Measurements from ENCODE around the gene PLEKHA7.

The PLEKHA7 gene

GRCh38 chr11:16832193-16832539 is 182.0 kb downstream of the PLEKHA7 start:
- no peaks in the 10 kb centered on the region for H3K36me3 ChIP-seq (ENCODE audit: control insufficient read depth, insufficient read depth, low read length)
- DNase-seq (ENCODE audit: extremely low read depth, insufficient read length): no peak
- H3K27me3 ChIP-seq (replicated peaks; ENCODE audit: control insufficient read depth, insufficient read depth, low read length): no peaks in the 10 kb centered on the region
- TF ChIP-seq, protein P1, sequence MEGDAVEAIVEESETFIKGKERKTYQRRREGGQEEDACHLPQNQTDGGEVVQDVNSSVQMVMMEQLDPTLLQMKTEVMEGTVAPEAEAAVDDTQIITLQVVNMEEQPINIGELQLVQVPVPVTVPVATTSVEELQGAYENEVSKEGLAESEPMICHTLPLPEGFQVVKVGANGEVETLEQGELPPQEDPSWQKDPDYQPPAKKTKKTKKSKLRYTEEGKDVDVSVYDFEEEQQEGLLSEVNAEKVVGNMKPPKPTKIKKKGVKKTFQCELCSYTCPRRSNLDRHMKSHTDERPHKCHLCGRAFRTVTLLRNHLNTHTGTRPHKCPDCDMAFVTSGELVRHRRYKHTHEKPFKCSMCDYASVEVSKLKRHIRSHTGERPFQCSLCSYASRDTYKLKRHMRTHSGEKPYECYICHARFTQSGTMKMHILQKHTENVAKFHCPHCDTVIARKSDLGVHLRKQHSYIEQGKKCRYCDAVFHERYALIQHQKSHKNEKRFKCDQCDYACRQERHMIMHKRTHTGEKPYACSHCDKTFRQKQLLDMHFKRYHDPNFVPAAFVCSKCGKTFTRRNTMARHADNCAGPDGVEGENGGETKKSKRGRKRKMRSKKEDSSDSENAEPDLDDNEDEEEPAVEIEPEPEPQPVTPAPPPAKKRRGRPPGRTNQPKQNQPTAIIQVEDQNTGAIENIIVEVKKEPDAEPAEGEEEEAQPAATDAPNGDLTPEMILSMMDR (IDR thresholded peaks at IDR 0.05; ENCODE audit: insufficient read depth, low read length, poor library complexity, severe bottlenecking): no peak
- H3K4me3 ChIP-seq (replicated peaks; ENCODE audit: low read depth, low read length): no peak overlapping the region

- Histone ChIP-seq H3K36me3 (ENCODE audit: control insufficient read depth, insufficient read depth, low read length) (no peaks in the 10 kb centered on the region), H3K27me3 (replicated peaks; ENCODE audit: control insufficient read depth, insufficient read depth, low read length) (no peaks in the 10 kb centered on the region), H3K4me3 (replicated peaks; ENCODE audit: low read depth, low read length) (no peak overlapping the region)
- TF ChIP-seq, protein P1 (IDR thresholded peaks at IDR 0.05; ENCODE audit: insufficient read depth, low read length, poor library complexity, severe bottlenecking): no peak
- no peak for DNase-seq (ENCODE audit: extremely low read depth, insufficient read length)
These were observed 182.7 kb downstream of the PLEKHA7 start for GRCh38 chr11:16831316-16832192.

DNA sequence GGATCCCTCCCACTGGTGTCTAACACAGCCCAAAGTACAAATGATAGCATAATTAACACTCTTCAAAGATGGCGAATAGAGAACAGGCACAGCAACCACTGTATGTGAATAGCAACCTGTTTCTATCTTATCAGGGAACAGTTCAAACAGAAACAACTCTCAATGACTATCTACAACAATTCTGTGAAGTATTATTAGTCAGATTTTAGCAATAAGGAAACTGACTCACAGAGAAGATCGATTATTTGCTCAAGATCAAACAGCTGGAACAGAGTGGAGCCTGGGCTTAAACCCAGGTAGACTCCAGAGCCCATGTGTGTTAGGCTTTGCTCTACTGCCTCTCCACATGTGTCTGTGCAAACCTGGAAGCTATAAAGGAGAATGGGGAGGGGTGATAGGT is 187.1 kb downstream of the PLEKHA7 start:
- no peaks in the 10 kb centered on the region for H3K27me3 ChIP-seq (replicated peaks; ENCODE audit: control insufficient read depth, insufficient read depth, low read length)
- no peak overlapping the region for H3K4me3 ChIP-seq (replicated peaks; ENCODE audit: low read depth, low read length)
- no peaks in the 10 kb centered on the region for H3K36me3 ChIP-seq (ENCODE audit: control insufficient read depth, insufficient read depth, low read length)
- TF ChIP-seq, protein P1 (IDR thresholded peaks at IDR 0.05; ENCODE audit: insufficient read depth, low read length, poor library complexity, severe bottlenecking): no peak
- no peak for DNase-seq (ENCODE audit: extremely low read depth, insufficient read length)

DNA sequence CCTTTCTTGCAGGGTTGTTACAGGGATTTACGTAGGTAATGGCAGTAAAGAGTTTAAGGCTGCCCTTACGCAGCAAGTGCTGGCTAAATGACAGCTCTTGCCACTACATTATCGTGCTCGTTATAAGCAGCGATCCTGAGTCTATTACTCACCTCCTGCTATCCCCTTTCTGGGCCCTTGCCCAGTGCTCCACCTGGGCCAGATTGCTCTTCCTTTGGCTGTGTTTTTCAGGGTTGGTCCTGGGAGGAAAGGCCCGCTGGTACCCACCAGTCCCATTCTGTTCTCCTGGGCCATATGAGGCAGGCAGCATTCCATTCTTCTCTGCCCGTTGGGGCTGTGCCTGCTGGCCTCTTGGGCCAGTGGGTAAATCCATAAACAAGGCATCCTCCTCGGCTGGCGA is 188.2 kb downstream of the PLEKHA7 start:
- Histone ChIP-seq H3K27me3 (replicated peaks; ENCODE audit: control insufficient read depth, insufficient read depth, low read length) (no peaks in the 10 kb centered on the region), H3K36me3 (ENCODE audit: control insufficient read depth, insufficient read depth, low read length) (no peaks in the 10 kb centered on the region), H3K4me3 (replicated peaks; ENCODE audit: low read depth, low read length) (no peak overlapping the region)
- DNase-seq (ENCODE audit: extremely low read depth, insufficient read length): no peak
- TF ChIP-seq, protein P1 (IDR thresholded peaks at IDR 0.05; ENCODE audit: insufficient read depth, low read length, poor library complexity, severe bottlenecking): no peak

DNA sequence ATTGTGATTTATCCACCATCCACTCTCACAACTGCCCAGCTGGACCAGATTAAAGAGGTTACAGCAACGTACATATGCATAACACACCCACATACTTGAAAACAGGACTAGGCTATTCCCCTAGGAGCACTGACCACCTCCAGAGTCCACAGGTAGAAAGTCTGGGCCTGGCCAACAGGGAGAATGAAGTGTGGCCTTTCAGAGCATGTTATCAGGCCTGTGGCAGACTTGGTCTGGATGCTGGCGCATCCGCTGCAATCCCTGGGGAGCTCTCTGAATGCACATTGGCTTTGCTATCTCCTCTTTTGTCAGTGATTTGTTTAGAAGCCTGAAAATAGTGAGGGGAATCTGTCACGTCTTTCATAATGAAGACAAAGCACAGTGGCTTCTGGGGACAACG is 189.1 kb downstream of the PLEKHA7 start:
- Histone ChIP-seq H3K27me3 (replicated peaks; ENCODE audit: control insufficient read depth, insufficient read depth, low read length) (no peaks in the 10 kb centered on the region), H3K36me3 (ENCODE audit: control insufficient read depth, insufficient read depth, low read length) (no peaks in the 10 kb centered on the region), H3K4me3 (replicated peaks; ENCODE audit: low read depth, low read length) (no peak overlapping the region)
- DNase-seq (ENCODE audit: extremely low read depth, insufficient read length): no peak
- TF ChIP-seq, protein P1 (IDR thresholded peaks at IDR 0.05; ENCODE audit: insufficient read depth, low read length, poor library complexity, severe bottlenecking): no peak

All from GM06990 (cell line).